Measurements from ENCODE around the gene PRXL2A. TPM values are rescaled to one million over a fixed set of nuclear protein-coding genes. Genes with fewer than 3 reads are reported as not detected.

Gene PRXL2A
- total and polyA plus RNA-seq, 2 donors, result 32.2 to 70.8 TPM

- 85% methylated on average over 10 of the region's 10 CpGs for WGBS
- Histone ChIP-seq H3K36me3 (ENCODE audit: control insufficient read depth in 2 of 2, insufficient read depth in 2 of 2, low read length in 1 of 2) (peaks cover 3 to 9% of the 10 kb centered on the region in 2 donors), H3K27ac (ENCODE audit: low read depth in 1 of 2, low read length in 1 of 2) (peak overlapping the region; percentile 87 to 97), H3K27me3 (ENCODE audit: control insufficient read depth in 2 of 2, insufficient read depth in 1 of 2, low read length in 1 of 2) (no peaks in the 10 kb centered on the region), H3K4me1 (ENCODE audit: control insufficient read depth in 2 of 2, insufficient read depth in 2 of 2, low read length in 2 of 2) (peaks cover 80 to 99% of the 10 kb centered on the region in 2 donors), H3K9me3 (ENCODE audit: control insufficient read depth in 2 of 2, insufficient read depth in 1 of 2, low read length in 1 of 2) (no peaks in the 10 kb centered on the region), H3K4me3 (ENCODE audit: low read length in 2 of 2) (no peak overlapping the region)
- no peak for DNase-seq (ENCODE audit: low read depth in 6 of 9, low spot score in 9 of 9)
Measured at GRCh38 chr10:80466724-80467326, 58.5 kb downstream of the PRXL2A start.

GRCh38 chr10:80468002-80468401, 59.7 kb downstream of the PRXL2A start:
- 14% methylated on average over 6 of the region's 6 CpGs for WGBS
- H3K4me1 ChIP-seq (ENCODE audit: control insufficient read depth in 2 of 2, insufficient read depth in 2 of 2, low read length in 2 of 2), result peaks cover 81 to 99% of the 10 kb centered on the region in 2 donors
- peak overlapping the region; percentile 87 to 97 for H3K27ac ChIP-seq (ENCODE audit: low read depth in 1 of 2, low read length in 1 of 2)
- no peaks in the 10 kb centered on the region for H3K9me3 ChIP-seq (ENCODE audit: control insufficient read depth in 2 of 2, insufficient read depth in 1 of 2, low read length in 1 of 2)
- H3K36me3 ChIP-seq (ENCODE audit: control insufficient read depth in 2 of 2, insufficient read depth in 2 of 2, low read length in 1 of 2), result peaks cover 3 to 9% of the 10 kb centered on the region in 2 donors
- H3K27me3 ChIP-seq (ENCODE audit: control insufficient read depth in 2 of 2, insufficient read depth in 1 of 2, low read length in 1 of 2), result no peaks in the 10 kb centered on the region
- DNase-seq (ENCODE audit: low read depth in 6 of 9, low spot score in 9 of 9), result peak in 3 of 9 donors; percentile 59 to 80 (median 64)
- peak overlapping the region; percentile 31 to 49 for H3K4me3 ChIP-seq (ENCODE audit: low read length in 2 of 2)

GRCh38 chr10:80468806-80469421, 60.6 kb downstream of the PRXL2A start:
- peak overlapping the region; percentile 87 to 96 for H3K27ac ChIP-seq (ENCODE audit: low read depth in 1 of 2, low read length in 1 of 2)
- WGBS, result 49% methylated on average over 7 of the region's 7 CpGs
- no peaks in the 10 kb centered on the region for H3K27me3 ChIP-seq (ENCODE audit: control insufficient read depth in 2 of 2, insufficient read depth in 1 of 2, low read length in 1 of 2)
- H3K4me3 ChIP-seq (ENCODE audit: low read length in 2 of 2), result peak overlapping the region; percentile 31 to 49
- peaks cover 3 to 9% of the 10 kb centered on the region in 2 donors for H3K36me3 ChIP-seq (ENCODE audit: control insufficient read depth in 2 of 2, insufficient read depth in 2 of 2, low read length in 1 of 2)
- no peak for DNase-seq (ENCODE audit: low read depth in 6 of 9, low spot score in 9 of 9)
- peaks cover 81 to 99% of the 10 kb centered on the region in 2 donors for H3K4me1 ChIP-seq (ENCODE audit: control insufficient read depth in 2 of 2, insufficient read depth in 2 of 2, low read length in 2 of 2)
- no peaks in the 10 kb centered on the region for H3K9me3 ChIP-seq (ENCODE audit: control insufficient read depth in 2 of 2, insufficient read depth in 1 of 2, low read length in 1 of 2)

GRCh38 chr10:80470266-80470665, 61.9 kb downstream of the PRXL2A start:
- Histone ChIP-seq H3K4me3 (ENCODE audit: low read length in 2 of 2) (peak overlapping the region in 1 of 2 donors; percentile 33), H3K9me3 (ENCODE audit: control insufficient read depth in 2 of 2, insufficient read depth in 1 of 2, low read length in 1 of 2) (no peaks in the 10 kb centered on the region), H3K36me3 (ENCODE audit: control insufficient read depth in 2 of 2, insufficient read depth in 2 of 2, low read length in 1 of 2) (peaks cover 3 to 9% of the 10 kb centered on the region in 2 donors), H3K27me3 (ENCODE audit: control insufficient read depth in 2 of 2, insufficient read depth in 1 of 2, low read length in 1 of 2) (no peaks in the 10 kb centered on the region), H3K27ac (ENCODE audit: low read depth in 1 of 2, low read length in 1 of 2) (peak overlapping the region in 1 of 2 donors; percentile 89), H3K4me1 (ENCODE audit: control insufficient read depth in 2 of 2, insufficient read depth in 2 of 2, low read length in 2 of 2) (peaks cover 77 to 99% of the 10 kb centered on the region in 2 donors)
- 96% methylated on average over 3 of the region's 3 CpGs for WGBS
- no peak for DNase-seq (ENCODE audit: low read depth in 6 of 9, low spot score in 9 of 9)

GRCh38 chr10:80471001-80471400, 62.6 kb downstream of the PRXL2A start:
- Histone ChIP-seq H3K27me3 (ENCODE audit: control insufficient read depth in 2 of 2, insufficient read depth in 1 of 2, low read length in 1 of 2) (no peaks in the 10 kb centered on the region), H3K4me1 (ENCODE audit: control insufficient read depth in 2 of 2, insufficient read depth in 2 of 2, low read length in 2 of 2) (peaks cover 72 to 93% of the 10 kb centered on the region in 2 donors), H3K4me3 (ENCODE audit: low read length in 2 of 2) (peak overlapping the region in 1 of 2 donors; percentile 33), H3K36me3 (ENCODE audit: control insufficient read depth in 2 of 2, insufficient read depth in 2 of 2, low read length in 1 of 2) (peaks cover 3 to 9% of the 10 kb centered on the region in 2 donors), H3K27ac (ENCODE audit: low read depth in 1 of 2, low read length in 1 of 2) (peak overlapping the region; percentile 27 to 89), H3K9me3 (ENCODE audit: control insufficient read depth in 2 of 2, insufficient read depth in 1 of 2, low read length in 1 of 2) (no peaks in the 10 kb centered on the region)
- DNase-seq (ENCODE audit: low read depth in 6 of 9, low spot score in 9 of 9), result no peak
- WGBS, result 85% methylated on average over 3 of the region's 3 CpGs

- no peaks in the 10 kb centered on the region for H3K27me3 ChIP-seq (ENCODE audit: control insufficient read depth in 2 of 2, insufficient read depth in 1 of 2, low read length in 1 of 2)
- peaks cover 3 to 10% of the 10 kb centered on the region in 2 donors for H3K36me3 ChIP-seq (ENCODE audit: control insufficient read depth in 2 of 2, insufficient read depth in 2 of 2, low read length in 1 of 2)
- no peaks in the 10 kb centered on the region for H3K9me3 ChIP-seq (ENCODE audit: control insufficient read depth in 2 of 2, insufficient read depth in 1 of 2, low read length in 1 of 2)
- peaks cover 68 to 87% of the 10 kb centered on the region in 2 donors for H3K4me1 ChIP-seq (ENCODE audit: control insufficient read depth in 2 of 2, insufficient read depth in 2 of 2, low read length in 2 of 2)
- DNase-seq (ENCODE audit: low read depth in 6 of 9, low spot score in 9 of 9), result no peak
- WGBS, result 75% methylated on average over 4 of the region's 4 CpGs
- peak overlapping the region in 1 of 2 donors; percentile 2 for H3K4me3 ChIP-seq (ENCODE audit: low read length in 2 of 2)
- peak overlapping the region; percentile 27 to 72 for H3K27ac ChIP-seq (ENCODE audit: low read depth in 1 of 2, low read length in 1 of 2)
Measured at GRCh38 chr10:80471715-80472233, 63.4 kb downstream of the PRXL2A start.

- peaks cover 63 to 81% of the 10 kb centered on the region in 2 donors for H3K4me1 ChIP-seq (ENCODE audit: control insufficient read depth in 2 of 2, insufficient read depth in 2 of 2, low read length in 2 of 2)
- DNase-seq (ENCODE audit: low read depth in 6 of 9, low spot score in 9 of 9), result no peak
- H3K36me3 ChIP-seq (ENCODE audit: control insufficient read depth in 2 of 2, insufficient read depth in 2 of 2, low read length in 1 of 2), result peaks cover 3 to 12% of the 10 kb centered on the region in 2 donors
- H3K9me3 ChIP-seq (ENCODE audit: control insufficient read depth in 2 of 2, insufficient read depth in 1 of 2, low read length in 1 of 2), result peaks cover 0 to under 1% of the 10 kb centered on the region in 2 donors
- 75% methylated on average over 9 of the region's 9 CpGs for WGBS
- H3K27me3 ChIP-seq (ENCODE audit: control insufficient read depth in 2 of 2, insufficient read depth in 1 of 2, low read length in 1 of 2), result no peaks in the 10 kb centered on the region
- H3K27ac ChIP-seq (ENCODE audit: low read depth in 1 of 2, low read length in 1 of 2), result peak overlapping the region; percentile 73 to 81
- peak overlapping the region in 1 of 2 donors; percentile 2 for H3K4me3 ChIP-seq (ENCODE audit: low read length in 2 of 2)
Measured at GRCh38 chr10:80472234-80473095, 64.1 kb downstream of the PRXL2A start.

GRCh38 chr10:80473096-80473657, 64.8 kb downstream of the PRXL2A start:
- WGBS, result 25% methylated on average over 3 of the region's 3 CpGs
- no peak for DNase-seq (ENCODE audit: low read depth in 6 of 9, low spot score in 9 of 9)
- peaks cover 63 to 74% of the 10 kb centered on the region in 2 donors for H3K4me1 ChIP-seq (ENCODE audit: control insufficient read depth in 2 of 2, insufficient read depth in 2 of 2, low read length in 2 of 2)
- H3K36me3 ChIP-seq (ENCODE audit: control insufficient read depth in 2 of 2, insufficient read depth in 2 of 2, low read length in 1 of 2), result peaks cover 3 to 17% of the 10 kb centered on the region in 2 donors
- peak overlapping the region; percentile 81 to 87 for H3K27ac ChIP-seq (ENCODE audit: low read depth in 1 of 2, low read length in 1 of 2)
- H3K9me3 ChIP-seq (ENCODE audit: control insufficient read depth in 2 of 2, insufficient read depth in 1 of 2, low read length in 1 of 2), result peaks cover 0 to 5% of the 10 kb centered on the region in 2 donors
- H3K4me3 ChIP-seq (ENCODE audit: low read length in 2 of 2), result peak overlapping the region in 1 of 2 donors; percentile 12
- H3K27me3 ChIP-seq (ENCODE audit: control insufficient read depth in 2 of 2, insufficient read depth in 1 of 2, low read length in 1 of 2), result no peaks in the 10 kb centered on the region

Measured in thymus (tissue), 11 donors.